Measurements from ENCODE around the gene ITGA3. TPM values are rescaled to one million over a fixed set of nuclear protein-coding genes. Genes with fewer than 3 reads are reported as not detected.

ITGA3 gene
- total and polyA plus RNA-seq, 4 donors: 23.4 to 34.4 (median 25.9) TPM

GRCh38 chr17:50049636-50050035, 6.3 kb upstream of the ITGA3 start:
- no peak overlapping the region for H3K4me3 ChIP-seq (ENCODE audit: low read depth, low read length)
- 34% methylated on average over 3 of the region's 3 CpGs for WGBS (ENCODE audit: insufficient coverage)

GRCh38 chr17:50050431-50051032, 5.4 kb upstream of the ITGA3 start:
- Histone ChIP-seq H3K4me3 (ENCODE audit: low read depth, low read length) (no peak overlapping the region), H3K36me3 (ENCODE audit: control insufficient read depth, insufficient read depth, low read length) (no peaks in the 10 kb centered on the region), H3K27me3 (ENCODE audit: control insufficient read depth, insufficient read depth, low read length) (peaks cover 10% of the 10 kb centered on the region), H3K27ac (ENCODE audit: low read depth, low read length) (no peak overlapping the region), H3K4me1 (ENCODE audit: control insufficient read depth, insufficient read depth, low read length) (peaks cover 41% of the 10 kb centered on the region), H3K9me3 (ENCODE audit: control insufficient read depth, insufficient read depth, low read length) (no peaks in the 10 kb centered on the region)
- 98% methylated on average over 7 of the region's 12 CpGs for WGBS (ENCODE audit: insufficient coverage)
- DNase-seq (ENCODE audit: low read depth in 4 of 6, low spot score in 6 of 6): no peak

More at GRCh38 chr17:50049636-50050035, 6.3 kb upstream of the ITGA3 start:
- H3K9me3 ChIP-seq (ENCODE audit: control insufficient read depth, insufficient read depth, low read length): no peaks in the 10 kb centered on the region
- H3K27ac ChIP-seq (ENCODE audit: low read depth, low read length): no peak overlapping the region
- no peaks in the 10 kb centered on the region for H3K36me3 ChIP-seq (ENCODE audit: control insufficient read depth, insufficient read depth, low read length)
- H3K27me3 ChIP-seq (ENCODE audit: control insufficient read depth, insufficient read depth, low read length): peaks cover 3% of the 10 kb centered on the region
- peaks cover 32% of the 10 kb centered on the region for H3K4me1 ChIP-seq (ENCODE audit: control insufficient read depth, insufficient read depth, low read length)
- DNase-seq (ENCODE audit: low read depth in 4 of 6, low spot score in 6 of 6): peak in 2 of 6 donors; percentile 38 to 43

DNA sequence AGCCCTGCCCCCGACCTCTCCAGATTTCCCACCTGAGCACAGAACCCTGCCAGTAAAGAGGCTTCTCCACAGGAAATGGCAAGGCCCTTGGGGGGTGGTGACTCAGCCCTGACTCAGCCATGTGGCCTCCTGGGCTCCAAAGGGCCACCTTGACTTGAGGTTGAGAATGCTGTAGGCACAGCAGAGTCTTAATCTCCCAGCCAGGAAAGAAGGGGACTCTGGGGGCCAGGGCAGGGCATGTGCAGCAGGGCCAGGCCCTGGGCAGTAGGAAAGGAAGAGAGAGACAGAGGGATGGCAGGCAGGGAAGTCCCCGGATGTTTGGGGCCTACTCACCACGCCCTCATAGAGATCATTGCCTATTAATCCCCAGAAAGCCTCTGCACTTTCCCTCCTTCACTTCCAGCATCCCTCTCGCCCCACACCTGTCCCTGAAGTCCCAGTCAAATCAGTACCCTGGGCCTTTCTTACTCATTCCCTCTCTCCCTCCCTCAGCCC, 4.8 kb upstream of the ITGA3 start:
- DNase-seq (ENCODE audit: low read depth in 4 of 6, low spot score in 6 of 6): no peak
- Histone ChIP-seq H3K9me3 (ENCODE audit: control insufficient read depth, insufficient read depth, low read length) (no peaks in the 10 kb centered on the region), H3K27ac (ENCODE audit: low read depth, low read length) (no peak overlapping the region), H3K4me3 (ENCODE audit: low read depth, low read length) (no peak overlapping the region), H3K36me3 (ENCODE audit: control insufficient read depth, insufficient read depth, low read length) (no peaks in the 10 kb centered on the region), H3K27me3 (ENCODE audit: control insufficient read depth, insufficient read depth, low read length) (peaks cover 11% of the 10 kb centered on the region), H3K4me1 (ENCODE audit: control insufficient read depth, insufficient read depth, low read length) (peaks cover 44% of the 10 kb centered on the region)
- 74% methylated on average over 3 of the region's 4 CpGs for WGBS (ENCODE audit: insufficient coverage)

DNA sequence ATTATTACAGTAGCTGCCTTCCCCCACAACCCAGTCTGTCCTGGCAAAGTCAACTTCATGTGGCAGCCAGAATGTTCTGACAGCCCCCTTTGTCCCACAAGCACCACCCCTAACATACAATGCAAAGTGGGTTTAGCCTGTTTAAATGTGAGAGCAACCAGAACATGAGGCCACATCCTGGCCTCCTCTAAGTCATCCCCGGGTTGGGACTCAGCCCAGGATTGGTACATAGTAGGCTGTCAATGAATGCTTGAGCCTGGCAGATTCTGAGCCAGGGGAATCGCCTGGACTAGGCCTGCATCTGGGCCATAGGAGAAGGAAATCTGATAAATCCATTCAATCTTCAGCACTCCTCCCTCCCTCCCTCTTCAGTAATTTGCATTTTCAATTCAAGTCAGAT, 4.3 kb upstream of the ITGA3 start:
- peaks cover 11% of the 10 kb centered on the region for H3K27me3 ChIP-seq (ENCODE audit: control insufficient read depth, insufficient read depth, low read length)
- no peak overlapping the region for H3K27ac ChIP-seq (ENCODE audit: low read depth, low read length)
- H3K4me3 ChIP-seq (ENCODE audit: low read depth, low read length): no peak overlapping the region
- no CpG with 5 or more reads among the region's 2 CpGs for WGBS (ENCODE audit: insufficient coverage)
- H3K4me1 ChIP-seq (ENCODE audit: control insufficient read depth, insufficient read depth, low read length): peaks cover 47% of the 10 kb centered on the region
- no peaks in the 10 kb centered on the region for H3K36me3 ChIP-seq (ENCODE audit: control insufficient read depth, insufficient read depth, low read length)
- peak in 1 of 6 donors; percentile 33 for DNase-seq (ENCODE audit: low read depth in 4 of 6, low spot score in 6 of 6)
- no peaks in the 10 kb centered on the region for H3K9me3 ChIP-seq (ENCODE audit: control insufficient read depth, insufficient read depth, low read length)

GRCh38 chr17:50052241-50052796, 3.6 kb upstream of the ITGA3 start:
- WGBS (ENCODE audit: insufficient coverage): 79% methylated on average over 3 of the region's 6 CpGs
- Histone ChIP-seq H3K9me3 (ENCODE audit: control insufficient read depth, insufficient read depth, low read length) (no peaks in the 10 kb centered on the region), H3K4me3 (ENCODE audit: low read depth, low read length) (no peak overlapping the region), H3K36me3 (ENCODE audit: control insufficient read depth, insufficient read depth, low read length) (no peaks in the 10 kb centered on the region), H3K4me1 (ENCODE audit: control insufficient read depth, insufficient read depth, low read length) (peaks cover 51% of the 10 kb centered on the region), H3K27me3 (ENCODE audit: control insufficient read depth, insufficient read depth, low read length) (peaks cover 15% of the 10 kb centered on the region), H3K27ac (ENCODE audit: low read depth, low read length) (no peak overlapping the region)
- no peak for DNase-seq (ENCODE audit: low read depth in 4 of 6, low spot score in 6 of 6)

DNA sequence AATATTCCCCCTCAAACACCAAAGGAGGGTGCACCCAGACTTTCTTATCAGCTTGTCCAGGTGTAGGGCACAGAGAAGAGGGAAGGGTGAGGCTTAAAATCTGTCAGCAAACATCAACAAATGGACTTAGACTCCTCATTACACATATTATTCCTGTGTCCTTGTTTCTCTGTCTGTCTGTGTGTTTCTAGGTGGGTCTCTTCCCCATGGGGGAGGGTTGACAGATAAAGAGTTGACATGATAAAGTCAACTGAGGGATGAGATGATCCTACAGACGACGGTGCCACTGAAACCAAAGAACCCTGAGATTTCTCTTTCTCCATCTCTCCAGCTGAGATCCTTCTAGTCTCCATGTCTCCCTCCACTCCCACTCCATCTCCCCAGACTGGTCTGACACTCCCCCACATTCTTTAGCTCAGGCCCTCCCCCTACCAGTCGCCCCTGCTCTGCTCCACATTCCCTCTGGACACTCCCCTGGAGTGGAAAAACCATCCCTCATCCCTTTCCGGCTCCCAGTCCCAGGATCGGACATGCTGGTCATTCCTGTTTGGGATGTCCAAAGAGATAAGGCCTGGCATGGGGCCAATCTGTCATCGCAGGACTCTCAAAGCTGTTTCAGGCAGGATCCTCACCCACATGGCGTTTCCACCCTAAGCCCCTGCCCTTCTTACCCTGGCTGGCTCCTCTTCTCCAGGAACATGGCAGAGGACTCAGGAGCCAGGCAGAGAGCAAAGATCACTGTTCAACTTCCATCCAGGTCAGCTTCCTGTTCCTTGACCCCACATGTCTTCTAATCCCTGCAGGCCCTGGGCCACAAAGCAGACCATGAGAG, 2.9 kb upstream of the ITGA3 start:
- Histone ChIP-seq H3K4me1 (ENCODE audit: control insufficient read depth, insufficient read depth, low read length) (peaks cover 54% of the 10 kb centered on the region), H3K27me3 (ENCODE audit: control insufficient read depth, insufficient read depth, low read length) (peaks cover 17% of the 10 kb centered on the region), H3K4me3 (ENCODE audit: low read depth, low read length) (no peak overlapping the region), H3K9me3 (ENCODE audit: control insufficient read depth, insufficient read depth, low read length) (no peaks in the 10 kb centered on the region), H3K27ac (ENCODE audit: low read depth, low read length) (no peak overlapping the region), H3K36me3 (ENCODE audit: control insufficient read depth, insufficient read depth, low read length) (no peaks in the 10 kb centered on the region)
- 72% methylated on average over 7 of the region's 7 CpGs for WGBS (ENCODE audit: insufficient coverage)
- DNase-seq (ENCODE audit: low read depth in 4 of 6, low spot score in 6 of 6): no peak

DNA sequence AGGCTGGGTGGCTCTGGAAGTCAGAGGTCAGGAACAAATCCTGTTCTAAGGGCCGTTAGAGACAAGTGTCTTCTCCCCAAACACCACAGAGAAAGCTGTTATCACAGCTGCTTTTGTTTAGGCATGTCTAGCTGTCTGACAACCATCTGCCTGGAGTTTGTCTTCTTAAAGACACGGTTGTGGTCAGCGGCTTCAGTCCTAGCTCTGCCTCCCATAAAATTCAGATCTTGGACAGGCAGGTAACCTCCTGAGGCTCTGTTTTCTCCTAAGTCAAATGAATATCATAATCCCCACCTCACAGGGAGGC, 2.3 kb upstream of the ITGA3 start:
- Histone ChIP-seq H3K27ac (ENCODE audit: low read depth, low read length) (no peak overlapping the region), H3K4me1 (ENCODE audit: control insufficient read depth, insufficient read depth, low read length) (peaks cover 57% of the 10 kb centered on the region)
- peak in 1 of 6 donors; percentile 40 for DNase-seq (ENCODE audit: low read depth in 4 of 6, low spot score in 6 of 6)

DNA sequence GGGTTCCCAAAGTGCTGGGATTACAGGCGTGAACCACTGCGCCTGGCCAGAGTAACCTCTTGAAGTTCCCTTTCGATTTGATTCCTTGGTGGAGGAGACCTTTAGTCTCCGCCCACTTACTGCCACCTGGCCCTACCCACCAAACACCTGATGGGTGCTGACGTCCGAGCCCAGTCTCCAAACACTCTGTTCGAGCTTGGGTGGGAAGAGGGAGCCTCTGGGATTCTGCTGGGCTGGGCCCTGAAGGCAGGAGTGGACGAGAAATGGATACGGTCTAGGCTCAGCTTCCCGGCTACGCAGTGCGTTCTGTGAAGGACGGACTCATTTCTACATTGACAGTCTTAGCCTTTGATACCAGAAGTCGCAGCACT, 870 bp upstream of the ITGA3 start:
- peak overlapping the region; percentile 40 for H3K4me3 ChIP-seq (ENCODE audit: low read depth, low read length)
- peaks cover 57% of the 10 kb centered on the region for H3K4me1 ChIP-seq (ENCODE audit: control insufficient read depth, insufficient read depth, low read length)
- no peaks in the 10 kb centered on the region for H3K9me3 ChIP-seq (ENCODE audit: control insufficient read depth, insufficient read depth, low read length)
- no peak overlapping the region for H3K27ac ChIP-seq (ENCODE audit: low read depth, low read length)
- peak in 2 of 6 donors; percentile 40 to 70 for DNase-seq (ENCODE audit: low read depth in 4 of 6, low spot score in 6 of 6)
- 3% methylated on average over 10 of the region's 14 CpGs for WGBS (ENCODE audit: insufficient coverage)
- no peaks in the 10 kb centered on the region for H3K36me3 ChIP-seq (ENCODE audit: control insufficient read depth, insufficient read depth, low read length)
- H3K27me3 ChIP-seq (ENCODE audit: control insufficient read depth, insufficient read depth, low read length): peaks cover 17% of the 10 kb centered on the region

More for the DNA sequence above, 2.3 kb upstream of the ITGA3 start:
- Histone ChIP-seq H3K36me3 (ENCODE audit: control insufficient read depth, insufficient read depth, low read length) (no peaks in the 10 kb centered on the region), H3K27me3 (ENCODE audit: control insufficient read depth, insufficient read depth, low read length) (peaks cover 17% of the 10 kb centered on the region), H3K9me3 (ENCODE audit: control insufficient read depth, insufficient read depth, low read length) (no peaks in the 10 kb centered on the region), H3K4me3 (ENCODE audit: low read depth, low read length) (no peak overlapping the region)
- WGBS (ENCODE audit: insufficient coverage): 26% methylated on average over 3 of the region's 3 CpGs

- Histone ChIP-seq H3K4me3 (ENCODE audit: low read depth, low read length) (peak overlapping the region; percentile 40), H3K36me3 (ENCODE audit: control insufficient read depth, insufficient read depth, low read length) (peaks cover 2% of the 10 kb centered on the region), H3K9me3 (ENCODE audit: control insufficient read depth, insufficient read depth, low read length) (no peaks in the 10 kb centered on the region), H3K27me3 (ENCODE audit: control insufficient read depth, insufficient read depth, low read length) (peaks cover 17% of the 10 kb centered on the region), H3K27ac (ENCODE audit: low read depth, low read length) (no peak overlapping the region), H3K4me1 (ENCODE audit: control insufficient read depth, insufficient read depth, low read length) (peaks cover 64% of the 10 kb centered on the region)
- peak in 3 of 6 donors; percentile 33 to 92 (median 78) for DNase-seq (ENCODE audit: low read depth in 4 of 6, low spot score in 6 of 6)
- under 1% methylated on average over 64 of the region's 64 CpGs for WGBS (ENCODE audit: insufficient coverage)
Measured at GRCh38 chr17:50056217-50056960, 479 bp downstream of the ITGA3 start.

All from spinal cord (tissue), 10 donors.